KMS-11 (cell line): ENCODE measurements around the gene OR6X1.
A peak's percentile ranks its signal among the peaks of the same experiment; 100 is the strongest.

Source experiments
- H2AFZ ChIP-seq: fragments of 200-600 bp; sonication (generic); 2 replicates; pipeline ENCODE4 v1.6.1; 2016; ENCODE audit warnings: antibody characterized with exemption, mixed run types, low read depth
- H3K27ac ChIP-seq: fragments of 200-600 bp; sonication (generic); 2 replicates; pipeline ENCODE4 v1.6.1; 2016; ENCODE audit warnings: mild to moderate bottlenecking, mixed run types
- H3K27me3 ChIP-seq: fragments of 200-600 bp; sonication (generic); 2 replicates; pipeline ENCODE4 v1.6.1; 2017; ENCODE audit warnings: mild to moderate bottlenecking, low read depth, mixed run types, moderate library complexity; ENCODE audit not compliant: insufficient read depth
- H3K36me3 ChIP-seq: fragments of 200-600 bp; sonication (generic); 2 replicates; pipeline ENCODE4 v1.6.1; 2017; ENCODE audit warnings: mild to moderate bottlenecking, mixed run types; ENCODE audit not compliant: insufficient read depth
- H3K4me1 ChIP-seq: fragments of 200-600 bp; sonication (generic); 2 replicates; pipeline ENCODE4 v1.6.1; 2016; ENCODE audit warnings: mild to moderate bottlenecking, low read depth, mixed run types; ENCODE audit not compliant: poor library complexity, severe bottlenecking
- H3K4me2 ChIP-seq: fragments of 200-600 bp; sonication (generic); 2 replicates; pipeline ENCODE4 v1.7.0; 2016; ENCODE audit warnings: mild to moderate bottlenecking, mixed run types
- H3K4me3 ChIP-seq: fragments of 200-600 bp; sonication (generic); IDR thresholded peaks from 2 replicates; pipeline ENCODE4 v1.6.1; 2017; ENCODE audit warnings: low read depth, low read length, mixed read lengths; ENCODE audit not compliant: insufficient read depth
- H3K79me2 ChIP-seq: fragments of 200-600 bp; sonication (generic); 2 replicates; pipeline ENCODE4 v1.6.1; 2016; ENCODE audit warnings: low read depth, mixed run types; ENCODE audit not compliant: insufficient read depth
- H3K9ac ChIP-seq: fragments of 200-600 bp; sonication (generic); 2 replicates; pipeline ENCODE4 v1.6.1; 2016; ENCODE audit warnings: mild to moderate bottlenecking, mixed run types
- H4K20me1 ChIP-seq: fragments of 200-600 bp; sonication (generic); 2 replicates; pipeline ENCODE4 v1.6.1; 2016; ENCODE audit warnings: mild to moderate bottlenecking, mixed run types; ENCODE audit not compliant: insufficient read depth
- TF ChIP-seq, protein P1 (sequence below): fragments of 200-600 bp; sonication (generic); conservative IDR thresholded peaks from 2 replicates; pipeline ENCODE4 v1.6.1; 2017; ENCODE audit warnings: low read depth, mild to moderate bottlenecking, antibody characterized with exemption, low read length, moderate library complexity, mixed read lengths

The OR6X1 gene

DNA sequence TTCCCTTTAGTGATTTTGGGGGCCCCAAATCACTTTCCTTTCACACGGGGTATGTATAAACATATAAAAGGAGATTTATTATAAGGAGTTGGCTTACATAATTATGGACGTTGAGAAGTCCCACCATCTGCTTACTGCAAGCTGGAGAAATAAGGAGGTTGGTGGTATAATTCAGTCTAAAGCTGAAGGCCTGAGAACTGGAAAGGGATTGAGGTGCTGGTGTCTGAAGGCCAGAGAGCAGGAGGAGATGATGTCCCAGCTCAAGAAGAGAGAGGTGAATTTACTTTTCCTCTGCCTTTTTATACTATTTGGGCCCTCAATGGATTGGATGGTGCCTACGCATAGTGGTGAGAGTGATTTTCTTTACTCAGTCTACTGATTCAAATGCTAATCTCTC, 11.6 kb downstream of the OR6X1 start:
- TF ChIP-seq, protein P1, sequence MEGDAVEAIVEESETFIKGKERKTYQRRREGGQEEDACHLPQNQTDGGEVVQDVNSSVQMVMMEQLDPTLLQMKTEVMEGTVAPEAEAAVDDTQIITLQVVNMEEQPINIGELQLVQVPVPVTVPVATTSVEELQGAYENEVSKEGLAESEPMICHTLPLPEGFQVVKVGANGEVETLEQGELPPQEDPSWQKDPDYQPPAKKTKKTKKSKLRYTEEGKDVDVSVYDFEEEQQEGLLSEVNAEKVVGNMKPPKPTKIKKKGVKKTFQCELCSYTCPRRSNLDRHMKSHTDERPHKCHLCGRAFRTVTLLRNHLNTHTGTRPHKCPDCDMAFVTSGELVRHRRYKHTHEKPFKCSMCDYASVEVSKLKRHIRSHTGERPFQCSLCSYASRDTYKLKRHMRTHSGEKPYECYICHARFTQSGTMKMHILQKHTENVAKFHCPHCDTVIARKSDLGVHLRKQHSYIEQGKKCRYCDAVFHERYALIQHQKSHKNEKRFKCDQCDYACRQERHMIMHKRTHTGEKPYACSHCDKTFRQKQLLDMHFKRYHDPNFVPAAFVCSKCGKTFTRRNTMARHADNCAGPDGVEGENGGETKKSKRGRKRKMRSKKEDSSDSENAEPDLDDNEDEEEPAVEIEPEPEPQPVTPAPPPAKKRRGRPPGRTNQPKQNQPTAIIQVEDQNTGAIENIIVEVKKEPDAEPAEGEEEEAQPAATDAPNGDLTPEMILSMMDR: no peak
- peaks cover 16% of the 10 kb centered on the region for H3K4me1 ChIP-seq
- no peak overlapping the region for H3K4me2 ChIP-seq
- H3K27ac ChIP-seq: no peak overlapping the region
- no peaks in the 10 kb centered on the region for H3K36me3 ChIP-seq
- no peak overlapping the region for H3K4me3 ChIP-seq
- H4K20me1 ChIP-seq: no peaks in the 10 kb centered on the region
- no peaks in the 10 kb centered on the region for H3K27me3 ChIP-seq
- H3K9ac ChIP-seq: no peak overlapping the region
- H3K79me2 ChIP-seq: peaks cover 27% of the 10 kb centered on the region; the same call in 1 of the 2 replicates
- peak overlapping the region; percentile 74; the same call in 1 of the 2 replicates for H2AFZ ChIP-seq

- H3K27ac ChIP-seq: no peak overlapping the region
- peak overlapping the region; percentile 82 for H3K4me2 ChIP-seq
- no peaks in the 10 kb centered on the region for H4K20me1 ChIP-seq
- H3K4me3 ChIP-seq: no peak overlapping the region
- peaks cover 27% of the 10 kb centered on the region; the same call in 1 of the 2 replicates for H3K79me2 ChIP-seq
- H2AFZ ChIP-seq: peak overlapping the region; percentile 74
- peak overlapping the region; percentile 80; the same call in 1 of the 2 replicates for H3K9ac ChIP-seq
- TF ChIP-seq, protein P1: no peak
- no peaks in the 10 kb centered on the region for H3K36me3 ChIP-seq
- peaks cover 16% of the 10 kb centered on the region for H3K4me1 ChIP-seq
- H3K27me3 ChIP-seq: no peaks in the 10 kb centered on the region
Measured at GRCh38 chr11:123742031-123742723, 12.1 kb downstream of the OR6X1 start.

GRCh38 chr11:123741159-123742030, 12.9 kb downstream of the OR6X1 start, which contains the start of gene ZNF202:
Gene ZNF202, minus strand, starts transcription at chr11:123741660. Its CDS starts 10,772 bp downstream, at chr11:123730888.
- H3K79me2 ChIP-seq: peaks cover 30% of the 10 kb centered on the region; the same call in 1 of the 2 replicates
- peak within 1 kb of the TSS; percentile 82 for H3K4me2 ChIP-seq
- TF ChIP-seq, protein P1: no peak

GRCh38 chr11:123740787-123741158, 13.5 kb downstream of the OR6X1 start:
- Histone ChIP-seq H3K4me1 (peaks cover 16% of the 10 kb centered on the region), H3K9ac (peak overlapping the region; percentile 80), H3K27ac (peak overlapping the region; percentile 44; the same call in 1 of the 2 replicates), H3K27me3 (no peaks in the 10 kb centered on the region), H3K4me2 (peak overlapping the region; percentile 57), H2AFZ (peak overlapping the region; percentile 74; the same call in 1 of the 2 replicates), H4K20me1 (no peaks in the 10 kb centered on the region), H3K79me2 (peaks cover 30% of the 10 kb centered on the region; the same call in 1 of the 2 replicates), H3K36me3 (no peaks in the 10 kb centered on the region), H3K4me3 (no peak overlapping the region)
- TF ChIP-seq, protein P1: no peak

More at GRCh38 chr11:123741159-123742030, 12.9 kb downstream of the OR6X1 start, which contains the start of gene ZNF202:
- Histone ChIP-seq H3K4me1 (peaks cover 16% of the 10 kb centered on the region), H2AFZ (peak within 1 kb of the TSS; percentile 74), H3K4me3 (no peak within 1 kb of the TSS), H3K27me3 (no peaks in the 10 kb centered on the region), H3K27ac (peak within 1 kb of the TSS; percentile 44), H3K36me3 (no peaks in the 10 kb centered on the region), H3K9ac (peak within 1 kb of the TSS; percentile 80), H4K20me1 (no peaks in the 10 kb centered on the region)
